NCI-H2081 treated with DMSO at 0.1 percent for 48 hours (cell line): Measurements from ENCODE around the gene NEAT1.

ENCODE experiments used
- DNase-seq: peaks from one replicate; lab custom pipeline; 2025; lab: John Stamatoyannopoulos, UW

The NEAT1 gene

GRCh38 chr11:65389294-65389980 lies 33.2 kb upstream of the NEAT1 start:
- no peak for DNase-seq

DNA sequence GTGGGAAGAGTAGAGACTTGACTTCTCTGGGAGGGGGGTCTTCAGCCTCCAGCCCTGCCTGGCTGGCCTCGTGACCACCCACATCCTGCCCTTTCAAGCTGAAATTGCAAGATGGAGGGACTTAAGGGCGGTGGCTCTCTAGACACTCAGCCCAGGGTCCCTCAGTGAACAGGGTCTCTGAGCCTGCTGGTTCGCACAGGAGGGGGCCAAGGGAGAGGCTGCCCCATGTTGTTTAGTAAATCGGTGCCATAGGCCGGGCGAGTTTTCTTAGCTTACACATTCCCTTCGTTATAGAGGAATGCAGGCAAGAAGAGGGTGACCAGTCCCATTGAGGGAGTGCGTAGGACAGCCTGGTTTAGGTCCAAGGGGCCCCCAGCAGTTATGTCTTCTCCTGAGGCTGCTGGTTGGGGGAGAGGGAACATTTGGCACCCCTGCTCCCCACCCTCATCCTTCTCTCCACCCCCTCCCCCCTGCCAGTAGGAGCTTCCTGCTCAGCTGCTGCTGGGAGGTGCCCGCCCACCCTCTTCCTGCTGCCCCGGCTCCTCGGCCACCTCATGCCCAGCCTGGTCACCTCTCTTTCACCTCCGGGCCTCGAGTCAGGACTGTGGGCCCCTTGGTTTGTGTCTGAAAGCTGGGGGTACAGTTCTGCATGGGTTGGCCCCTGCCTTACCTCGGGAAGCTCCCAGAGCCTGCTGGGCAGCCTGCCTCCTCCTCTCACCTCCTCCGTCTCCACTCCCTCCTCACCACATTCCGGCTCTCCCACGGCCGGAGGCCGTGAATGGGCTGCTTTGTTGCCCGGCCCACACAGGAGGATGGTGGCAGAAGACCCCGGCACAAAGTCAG lies 32.3 kb upstream of the NEAT1 start:
- no peak for DNase-seq

DNA sequence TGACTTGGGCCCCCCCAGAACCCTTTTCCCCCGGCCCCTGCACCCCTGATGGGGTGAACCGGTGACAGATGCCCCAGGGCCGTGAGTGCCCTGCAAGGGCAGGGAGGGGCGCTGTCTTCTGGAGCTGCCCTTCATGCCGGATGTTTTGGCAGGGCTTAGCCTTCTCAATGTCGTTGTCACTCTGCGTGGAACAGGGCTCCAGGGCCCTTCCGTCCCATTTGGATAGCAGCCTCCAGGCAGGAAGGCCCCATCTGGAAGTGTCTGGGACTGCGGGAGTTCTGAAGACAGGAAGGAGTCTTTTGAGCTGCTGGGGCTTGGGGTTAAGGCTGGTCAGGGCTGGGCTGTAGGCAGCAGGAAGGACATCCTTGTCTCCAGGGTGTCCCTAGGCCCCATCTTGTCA lies 31.6 kb upstream of the NEAT1 start:
- no peak for DNase-seq

- no peak for DNase-seq
Observed at GRCh38 chr11:65392186-65392829, 30.3 kb upstream of the NEAT1 start.

- DNase-seq = no peak
Observed at GRCh38 chr11:65392899-65393298, 29.7 kb upstream of the NEAT1 start.

GRCh38 chr11:65393513-65394079 lies 29.0 kb upstream of the NEAT1 start:
- DNase-seq = no peak

DNA sequence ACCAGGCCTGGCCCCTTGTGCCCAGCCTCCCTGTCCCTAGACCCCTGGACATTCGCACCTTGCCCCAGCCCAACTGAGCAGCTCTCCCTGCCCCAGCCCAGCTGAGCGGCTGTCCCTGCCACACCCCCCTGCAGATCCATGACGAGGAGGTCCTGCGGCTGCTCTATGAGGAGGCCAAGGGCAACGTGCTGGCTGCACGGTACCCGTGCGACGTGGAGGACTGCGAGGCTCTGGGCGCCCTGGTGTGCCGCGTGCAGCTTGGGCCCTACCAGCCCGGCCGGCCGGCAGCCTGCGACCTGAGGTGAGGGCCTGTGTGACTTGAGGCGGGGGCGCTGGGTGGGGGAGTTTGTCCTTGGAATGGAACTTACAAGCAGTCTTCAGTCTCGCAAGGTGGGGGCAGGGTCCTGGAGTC lies 28.5 kb upstream of the NEAT1 start:
- DNase-seq = no peak

GRCh38 chr11:65395961-65396530 lies 26.6 kb upstream of the NEAT1 start:
- no peak for DNase-seq

- DNase-seq = no peak
Observed at GRCh38 chr11:65396769-65397745, 25.5 kb upstream of the NEAT1 start.

GRCh38 chr11:65398362-65398910 lies 24.2 kb upstream of the NEAT1 start:
- no peak for DNase-seq

DNA sequence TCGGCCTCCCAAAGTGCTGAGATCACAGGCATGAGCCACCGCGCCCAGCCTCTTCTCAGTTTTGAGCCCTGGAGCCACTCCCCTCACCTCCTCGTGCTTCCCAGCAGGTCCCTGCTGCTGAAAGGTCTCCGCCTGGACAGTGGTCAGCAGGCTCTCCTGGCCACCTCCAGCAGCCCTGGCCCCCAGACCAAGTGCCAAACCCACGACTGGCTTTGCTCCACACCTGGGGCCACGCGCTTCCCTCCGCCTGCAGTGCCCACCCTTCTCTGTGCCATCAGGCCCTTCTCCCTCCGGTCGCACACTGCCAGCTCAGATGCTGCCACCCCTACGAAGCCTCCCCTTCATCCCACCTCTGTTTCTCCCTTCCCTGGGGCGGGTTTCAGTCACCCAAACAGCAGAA lies 23.3 kb upstream of the NEAT1 start:
- DNase-seq = no peak

GRCh38 chr11:65399845-65400244 lies 22.8 kb upstream of the NEAT1 start:
- DNase-seq = no peak

DNA sequence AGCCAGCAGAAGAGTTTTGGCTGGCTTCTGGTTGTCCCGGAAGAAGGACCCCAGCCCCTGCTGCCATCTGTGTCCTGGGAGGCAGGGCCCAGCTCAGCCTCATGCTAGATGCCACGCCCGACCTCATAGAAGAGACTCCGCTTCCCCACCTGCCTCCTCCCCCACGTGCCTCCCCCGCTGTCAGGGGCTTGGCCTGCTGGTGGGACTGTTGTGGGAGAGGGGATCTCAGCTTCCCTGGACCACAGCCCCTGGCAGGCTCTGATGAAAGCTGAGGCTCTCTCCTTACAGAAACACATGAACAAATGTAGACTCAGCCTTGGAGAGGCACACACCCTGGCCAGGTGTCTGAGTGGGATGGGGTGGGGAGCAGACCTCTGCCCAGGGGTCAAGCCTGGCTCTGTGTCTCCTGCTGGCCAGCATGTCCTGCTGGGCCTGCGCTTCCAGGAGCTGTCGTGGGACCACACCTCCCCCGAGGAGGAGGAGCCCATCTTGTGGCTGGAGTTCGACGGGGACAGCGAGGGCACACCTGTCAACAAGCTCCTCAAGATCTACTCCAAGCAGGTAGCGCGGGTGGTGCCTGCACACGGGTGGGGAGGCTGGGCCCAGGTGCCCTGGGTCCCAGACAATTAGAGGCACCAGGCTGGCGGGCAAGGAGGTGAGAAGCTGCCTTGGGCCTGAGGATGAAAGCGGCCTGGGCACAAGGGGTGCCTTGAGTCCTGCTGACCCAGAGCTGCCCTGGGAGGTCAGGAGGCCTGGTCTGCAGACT lies 22.1 kb upstream of the NEAT1 start:
- DNase-seq = no peak

- no peak for DNase-seq
Observed at GRCh38 chr11:65401073-65401802, 21.4 kb upstream of the NEAT1 start.

DNA sequence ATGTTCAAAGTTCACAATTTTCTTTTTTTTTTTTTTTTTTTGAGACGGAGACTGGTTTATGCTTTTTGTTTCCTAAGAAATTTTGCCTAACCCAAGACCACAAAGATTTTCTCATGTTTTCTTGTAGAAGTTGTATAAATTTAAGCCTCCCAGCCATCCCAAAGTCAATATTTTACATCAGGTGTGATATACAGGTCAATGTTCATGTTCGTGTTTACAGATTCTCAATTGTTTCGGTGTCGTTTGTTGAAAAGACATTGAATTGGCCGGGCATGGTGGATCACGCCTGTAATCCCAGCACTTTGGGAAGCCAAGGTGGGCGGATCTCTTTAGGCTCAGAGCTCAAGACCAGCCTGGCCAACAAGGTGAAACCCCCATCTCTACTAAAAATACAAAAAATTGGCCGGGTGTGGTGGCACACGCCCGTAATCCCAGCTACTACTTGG lies 20.8 kb upstream of the NEAT1 start:
- no peak for DNase-seq

DNA sequence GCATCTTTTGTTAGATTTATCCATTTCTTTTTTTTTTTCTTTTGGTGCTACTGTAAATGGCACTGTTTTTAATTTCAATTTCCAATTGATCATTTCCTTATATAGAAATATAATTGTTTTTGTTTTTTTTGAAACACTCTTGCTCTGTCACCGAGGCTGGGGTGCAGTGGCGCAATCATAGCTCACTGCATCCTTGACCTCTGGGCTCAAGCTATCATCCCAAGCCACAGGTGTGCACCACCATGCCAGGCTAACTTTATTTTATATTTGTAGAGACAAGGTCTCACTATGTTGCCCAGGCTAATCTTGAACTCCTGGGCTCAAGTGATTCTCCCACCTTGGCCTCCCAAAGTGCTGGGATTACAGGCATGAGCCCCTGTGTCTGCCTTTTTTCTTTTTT lies 19.8 kb upstream of the NEAT1 start:
- DNase-seq = no peak

DNA sequence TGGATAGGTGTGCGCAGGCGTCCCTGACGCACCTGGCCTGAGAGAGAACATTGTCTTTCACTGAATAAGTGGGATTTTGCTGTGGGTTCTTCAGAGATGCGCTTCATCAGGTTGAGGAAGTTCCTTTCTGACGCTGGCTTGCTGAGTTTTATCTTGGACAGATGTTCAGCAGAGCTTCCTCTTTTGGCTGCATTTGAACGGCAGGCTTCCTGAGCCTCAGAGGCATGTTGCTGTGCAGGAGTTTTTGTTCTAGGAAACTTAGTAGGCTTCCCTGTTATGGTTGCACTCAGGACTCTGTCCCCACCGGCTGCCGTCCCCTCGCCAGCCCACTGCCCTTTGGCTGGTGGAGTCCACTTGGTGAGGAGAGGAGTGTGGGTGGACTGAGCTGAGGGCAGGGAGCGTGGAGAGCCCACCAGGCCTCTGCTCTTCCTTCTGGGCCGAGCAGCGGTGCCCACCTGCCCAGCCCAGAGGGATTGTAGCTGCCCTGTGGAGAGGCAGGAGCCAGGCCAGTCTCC lies 18.9 kb upstream of the NEAT1 start:
- DNase-seq = no peak

DNA sequence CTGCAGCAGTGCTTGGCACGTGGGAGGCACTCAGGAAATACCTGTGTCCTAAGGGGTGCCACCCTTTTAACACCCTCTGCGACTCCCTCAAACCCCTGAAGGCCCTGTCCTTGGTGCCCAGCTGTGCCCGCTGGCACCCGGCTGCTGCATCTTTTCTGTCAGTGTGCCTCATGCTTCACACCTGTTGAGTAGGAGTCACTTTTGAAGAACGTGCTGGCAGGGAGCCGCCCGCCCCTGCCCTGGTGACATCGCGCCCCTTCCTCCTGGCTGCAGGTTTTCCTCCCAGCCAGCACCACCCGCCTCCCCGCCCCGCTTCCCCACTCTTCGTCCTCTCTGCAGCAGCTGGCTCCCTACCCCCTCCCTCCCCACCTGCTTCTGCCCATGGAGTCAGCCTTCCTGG lies 18.4 kb upstream of the NEAT1 start:
- DNase-seq = no peak
